ENCODE measurements around the gene VPS52. TPM values are rescaled to one million over a fixed set of nuclear protein-coding genes. Genes with fewer than 3 reads are reported as not detected.

The VPS52 gene
- total and polyA plus RNA-seq, 9 of the 15 experiments (the other 6 are each of a cell fraction or from before 2014, with no cell fraction given) = 24.4 to 103 (median 40.2) TPM

DNA sequence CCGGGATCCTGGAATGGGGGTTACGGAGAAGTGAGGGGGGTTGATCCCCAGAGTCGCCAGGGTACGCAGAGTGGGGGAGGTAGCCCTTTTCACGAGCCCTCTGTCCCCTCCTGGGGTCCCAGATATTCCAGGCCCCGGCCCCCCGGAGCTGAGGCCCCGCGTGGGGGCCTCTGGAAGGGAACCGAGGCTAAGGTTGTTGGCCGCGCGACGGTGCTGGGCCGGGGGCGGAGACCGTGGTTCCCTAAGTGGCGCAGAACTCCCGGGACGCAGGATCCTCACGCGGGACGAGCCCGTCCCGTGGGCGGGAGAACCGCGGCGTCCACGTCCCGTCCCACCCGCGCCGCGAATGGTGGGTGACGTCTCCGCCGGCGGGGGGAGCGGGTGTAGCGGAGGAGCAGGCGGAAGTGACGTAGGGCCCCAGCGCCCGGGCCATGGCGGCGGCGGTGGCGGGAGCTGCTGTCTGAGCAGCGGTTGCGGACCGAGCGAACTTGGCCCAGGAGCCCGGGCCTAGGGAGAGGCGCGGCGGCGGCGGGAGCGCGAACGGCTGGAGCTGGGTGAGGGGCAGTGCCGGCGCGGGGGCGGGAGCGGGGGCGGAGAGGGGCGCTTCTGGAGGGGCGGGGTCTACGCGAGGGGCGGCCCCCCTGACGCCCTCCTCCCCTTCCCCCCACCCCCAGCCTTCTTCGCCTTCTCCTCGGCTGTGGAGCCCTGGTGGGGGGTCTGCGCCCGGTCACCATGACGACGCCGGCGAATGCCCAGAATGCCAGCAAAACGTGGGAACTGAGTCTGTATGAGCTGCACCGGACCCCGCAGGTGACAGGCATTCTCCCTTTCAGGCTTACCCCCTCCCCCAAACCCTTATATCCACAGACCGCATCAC, 63.3 kb downstream of the VPS52 start, which contains the start of gene RING1 (continued):
- TF ChIP-seq ZNF41 (CRISPR knock-in tag; conservative IDR thresholded peaks at IDR 0.05) = no peak
- no peak for TF ChIP-seq PHB2 (IDR thresholded peaks at IDR 0.05; ENCODE audit: low read depth)
- no peak for TF ChIP-seq NFATC3 (IDR thresholded peaks at IDR 0.05)
- peak; percentile 60; the same call in 1 of the 2 replicates for TF ChIP-seq ZNF197 (CRISPR knock-in tag; IDR thresholded peaks at IDR 0.05; ENCODE audit: low read depth)
- TF ChIP-seq POLR3G (IDR thresholded peaks at IDR 0.05; ENCODE audit: extremely low read depth, insufficient read length, insufficient replicate concordance) = no peak
- no peak for TF ChIP-seq KAT8 (IDR thresholded peaks at IDR 0.05; ENCODE audit: low read depth)
- no peak for TF ChIP-seq HDAC6 (IDR thresholded peaks at IDR 0.05; ENCODE audit: low read depth, low read length)
- no peak for TF ChIP-seq RBM15 (IDR thresholded peaks at IDR 0.05; ENCODE audit: insufficient read depth, low read length)
- TF ChIP-seq CEBPG (CRISPR knock-in tag; IDR thresholded peaks at IDR 0.05) = no peak
- TF ChIP-seq CEBPG (tag; conservative IDR thresholded peaks at IDR 0.05 in 1 of 2, IDR thresholded peaks at IDR 0.05 in 1 of 2) = no peak
- no peak for TF ChIP-seq ARID2 (IDR thresholded peaks at IDR 0.05)
- TF ChIP-seq FOXK1 (CRISPR knock-in tag; IDR thresholded peaks at IDR 0.05; ENCODE audit: borderline replicate concordance) = no peak
- TF ChIP-seq FOXJ3 (CRISPR knock-in tag; IDR thresholded peaks at IDR 0.05) = no peak
- TF ChIP-seq KLF6 (CRISPR knock-in tag; IDR thresholded peaks at IDR 0.05; ENCODE audit: borderline replicate concordance) = no peak
- TF ChIP-seq MCM2 (IDR thresholded peaks at IDR 0.05; ENCODE audit: low read depth) = no peak
- TF ChIP-seq PURB (CRISPR knock-in tag; IDR thresholded peaks at IDR 0.05; ENCODE audit: low read depth) = no peak
- TF ChIP-seq ZBTB7A (IDR thresholded peaks at IDR 0.05; ENCODE audit: borderline replicate concordance, control insufficient read depth, low read depth, low read length) = peak; percentile 77
- TF ChIP-seq ZSCAN29 (IDR thresholded peaks at IDR 0.05) = no peak
- no peak for TF ChIP-seq XRCC5 (IDR thresholded peaks at IDR 0.05; ENCODE audit: low read depth, low read length)
- no peak for TF ChIP-seq EZH2 (IDR thresholded peaks at IDR 0.05; ENCODE audit: borderline replicate concordance, low read depth, low read length)
- TF ChIP-seq TAF15 (IDR thresholded peaks at IDR 0.05; ENCODE audit: low read depth, low read length) = no peak
- 0 out of 2 replicates have a peak, but pooled peaks have one; percentile 15 for TF ChIP-seq ZFPM2 (CRISPR knock-in tag; IDR thresholded peaks at IDR 0.05)
- TF ChIP-seq STAT5B (CRISPR knock-in tag; IDR thresholded peaks at IDR 0.05) = no peak
- TF ChIP-seq, protein P1, sequence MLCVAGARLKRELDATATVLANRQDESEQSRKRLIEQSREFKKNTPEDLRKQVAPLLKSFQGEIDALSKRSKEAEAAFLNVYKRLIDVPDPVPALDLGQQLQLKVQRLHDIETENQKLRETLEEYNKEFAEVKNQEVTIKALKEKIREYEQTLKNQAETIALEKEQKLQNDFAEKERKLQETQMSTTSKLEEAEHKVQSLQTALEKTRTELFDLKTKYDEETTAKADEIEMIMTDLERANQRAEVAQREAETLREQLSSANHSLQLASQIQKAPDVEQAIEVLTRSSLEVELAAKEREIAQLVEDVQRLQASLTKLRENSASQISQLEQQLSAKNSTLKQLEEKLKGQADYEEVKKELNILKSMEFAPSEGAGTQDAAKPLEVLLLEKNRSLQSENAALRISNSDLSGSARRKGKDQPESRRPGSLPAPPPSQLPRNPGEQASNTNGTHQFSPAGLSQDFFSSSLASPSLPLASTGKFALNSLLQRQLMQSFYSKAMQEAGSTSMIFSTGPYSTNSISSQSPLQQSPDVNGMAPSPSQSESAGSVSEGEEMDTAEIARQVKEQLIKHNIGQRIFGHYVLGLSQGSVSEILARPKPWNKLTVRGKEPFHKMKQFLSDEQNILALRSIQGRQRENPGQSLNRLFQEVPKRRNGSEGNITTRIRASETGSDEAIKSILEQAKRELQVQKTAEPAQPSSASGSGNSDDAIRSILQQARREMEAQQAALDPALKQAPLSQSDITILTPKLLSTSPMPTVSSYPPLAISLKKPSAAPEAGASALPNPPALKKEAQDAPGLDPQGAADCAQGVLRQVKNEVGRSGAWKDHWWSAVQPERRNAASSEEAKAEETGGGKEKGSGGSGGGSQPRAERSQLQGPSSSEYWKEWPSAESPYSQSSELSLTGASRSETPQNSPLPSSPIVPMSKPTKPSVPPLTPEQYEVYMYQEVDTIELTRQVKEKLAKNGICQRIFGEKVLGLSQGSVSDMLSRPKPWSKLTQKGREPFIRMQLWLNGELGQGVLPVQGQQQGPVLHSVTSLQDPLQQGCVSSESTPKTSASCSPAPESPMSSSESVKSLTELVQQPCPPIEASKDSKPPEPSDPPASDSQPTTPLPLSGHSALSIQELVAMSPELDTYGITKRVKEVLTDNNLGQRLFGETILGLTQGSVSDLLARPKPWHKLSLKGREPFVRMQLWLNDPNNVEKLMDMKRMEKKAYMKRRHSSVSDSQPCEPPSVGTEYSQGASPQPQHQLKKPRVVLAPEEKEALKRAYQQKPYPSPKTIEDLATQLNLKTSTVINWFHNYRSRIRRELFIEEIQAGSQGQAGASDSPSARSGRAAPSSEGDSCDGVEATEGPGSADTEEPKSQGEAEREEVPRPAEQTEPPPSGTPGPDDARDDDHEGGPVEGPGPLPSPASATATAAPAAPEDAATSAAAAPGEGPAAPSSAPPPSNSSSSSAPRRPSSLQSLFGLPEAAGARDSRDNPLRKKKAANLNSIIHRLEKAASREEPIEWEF (CRISPR knock-in tag; IDR thresholded peaks at IDR 0.05) = no peak
- no peak for TF ChIP-seq NELFE (IDR thresholded peaks at IDR 0.05; ENCODE audit: insufficient read depth, insufficient read length)
- TF ChIP-seq ZNF408 (CRISPR knock-in tag; IDR thresholded peaks at IDR 0.05; ENCODE audit: low read depth) = no peak
